Mesenchymal stem cell (in vitro differentiated cells and primary cell): ENCODE data around the gene KDM5C.

ENCODE experiments used
- DNase-seq: peaks from one replicate; pipeline ENCODE4 v3.0.0-alpha.2; 2013
- H2AFZ ChIP-seq: one replicate; pipeline ENCODE4 v1.6.1; 2013; ENCODE audit warnings: low read depth, mild to moderate bottlenecking, control low read depth, inconsistent platforms, low read length, moderate library complexity
- H2AK5ac ChIP-seq: 2 replicates; pipeline ENCODE4 v1.6.1; 2013; ENCODE audit warnings: low read length, moderate library complexity, mild to moderate bottlenecking, inconsistent platforms; ENCODE audit not compliant: severe bottlenecking
- H2BK120ac ChIP-seq: one replicate; pipeline ENCODE4 v1.6.1; 2013; ENCODE audit warnings: low read depth, mild to moderate bottlenecking, inconsistent platforms, low read length, moderate library complexity
- H2BK12ac ChIP-seq, 2 experiments: one replicate each; pipeline ENCODE4 v1.6.1; 2013; ENCODE audit warnings: inconsistent platforms in 2 of 2, low read length in 2 of 2, mild to moderate bottlenecking in 2 of 2, moderate library complexity in 2 of 2, control low read depth in 1 of 2
- H2BK15ac ChIP-seq: one replicate; pipeline ENCODE4 v1.6.1; 2013; ENCODE audit warnings: mild to moderate bottlenecking, low read depth, inconsistent platforms; ENCODE audit not compliant: poor library complexity, severe bottlenecking
- H2BK5ac ChIP-seq: 2 replicates; pipeline ENCODE4 v1.6.1; 2013; ENCODE audit warnings: low read depth, mild to moderate bottlenecking, low read length, control low read depth, inconsistent platforms; ENCODE audit not compliant: poor library complexity, severe bottlenecking
- H3K14ac ChIP-seq, 2 experiments: one replicate each; pipeline ENCODE4 v1.6.1; 2013; ENCODE audit warnings: inconsistent platforms in 2 of 2, low read length in 2 of 2, control low read depth in 1 of 2, mild to moderate bottlenecking in 1 of 2, moderate library complexity in 1 of 2
- H3K18ac ChIP-seq, 2 experiments: one replicate each; pipeline ENCODE4 v1.6.1; 2013; ENCODE audit warnings: inconsistent platforms in 2 of 2, low read length in 2 of 2, control low read depth in 1 of 2, low read depth in 1 of 2, mild to moderate bottlenecking in 1 of 2
- H3K23ac ChIP-seq, 2 experiments: one replicate each; pipeline ENCODE4 v1.6.1; 2013; ENCODE audit warnings: inconsistent platforms in 2 of 2, low read length in 2 of 2, mild to moderate bottlenecking in 2 of 2, moderate library complexity in 2 of 2, control low read depth in 1 of 2
- H3K27ac ChIP-seq: 2 replicates; pipeline ENCODE4 v1.5.1; 2013; ENCODE audit warnings: mild to moderate bottlenecking, moderate library complexity, low read length, control low read depth, inconsistent platforms; ENCODE audit not compliant: poor library complexity, severe bottlenecking
- H3K27me3 ChIP-seq, 2 experiments: 2 replicates each; pipeline versions ENCODE4 v1.6.1 to v1.7.0; 2013; ENCODE audit warnings: low read length in 2 of 2, mild to moderate bottlenecking in 2 of 2, moderate library complexity in 2 of 2, control low read depth in 1 of 2, inconsistent platforms in 1 of 2; ENCODE audit not compliant: control insufficient read depth in 1 of 2, insufficient read depth in 1 of 2
- H3K36me3 ChIP-seq, 2 experiments: 2 replicates each; pipeline versions ENCODE4 v1.6.1 to v1.7.0; 2013; ENCODE audit warnings: low read length in 2 of 2, control low read depth in 1 of 2, inconsistent platforms in 1 of 2, low read depth in 1 of 2, mild to moderate bottlenecking in 1 of 2; ENCODE audit not compliant: insufficient read depth in 2 of 2, control insufficient read depth in 1 of 2
- H3K4ac ChIP-seq, 2 experiments: one replicate each; pipeline ENCODE4 v1.6.1; 2013; ENCODE audit warnings: inconsistent platforms in 2 of 2, low read length in 2 of 2, mild to moderate bottlenecking in 2 of 2, moderate library complexity in 2 of 2, control low read depth in 1 of 2, low read depth in 1 of 2
- H3K4me1 ChIP-seq: 2 replicates; pipeline ENCODE4 v1.6.1; 2013; ENCODE audit warnings: low read depth, low read length, control low read depth; ENCODE audit not compliant: control insufficient read depth, insufficient read depth
- H3K4me2 ChIP-seq: 2 replicates; pipeline ENCODE4 v1.6.1; 2013; ENCODE audit warnings: low read length, mild to moderate bottlenecking, inconsistent platforms; ENCODE audit not compliant: poor library complexity, severe bottlenecking
- H3K4me3 ChIP-seq, 2 experiments: 2 replicates each; pipeline versions ENCODE4 v1.5.1 to v1.7.0; 2013; ENCODE audit warnings: low read length in 2 of 2, mild to moderate bottlenecking in 2 of 2, control low read depth in 1 of 2, low read depth in 1 of 2; ENCODE audit not compliant: insufficient read depth in 1 of 2
- H3K79me1 ChIP-seq: replicated peaks from 2 replicates; pipeline ENCODE4 v1.6.1; 2013; ENCODE audit warnings: mild to moderate bottlenecking, control low read depth, low read length, inconsistent platforms; ENCODE audit not compliant: poor library complexity, severe bottlenecking
- H3K9ac ChIP-seq: 2 replicates; pipeline ENCODE4 v1.7.0; 2013; ENCODE audit warnings: mild to moderate bottlenecking, low read length, moderate library complexity
- H3K9me3 ChIP-seq: 2 replicates; pipeline ENCODE4 v1.7.0; 2013; ENCODE audit warnings: mild to moderate bottlenecking, low read length; ENCODE audit not compliant: control insufficient read depth
- H4K8ac ChIP-seq: one replicate; pipeline ENCODE4 v1.6.1; 2013; ENCODE audit warnings: inconsistent platforms, mild to moderate bottlenecking, low read length, moderate library complexity
- H4K91ac ChIP-seq: one replicate; pipeline ENCODE4 v1.6.1; 2013; ENCODE audit warnings: mild to moderate bottlenecking, low read length, inconsistent platforms
- WGBS: methylation state at CpG from one replicate; pipeline ENCODE4 v1.1.7; 2013; ENCODE audit warnings: mixed read lengths; 5-methylcytosine and 5-hydroxymethylcytosine counted together

The KDM5C gene

DNA sequence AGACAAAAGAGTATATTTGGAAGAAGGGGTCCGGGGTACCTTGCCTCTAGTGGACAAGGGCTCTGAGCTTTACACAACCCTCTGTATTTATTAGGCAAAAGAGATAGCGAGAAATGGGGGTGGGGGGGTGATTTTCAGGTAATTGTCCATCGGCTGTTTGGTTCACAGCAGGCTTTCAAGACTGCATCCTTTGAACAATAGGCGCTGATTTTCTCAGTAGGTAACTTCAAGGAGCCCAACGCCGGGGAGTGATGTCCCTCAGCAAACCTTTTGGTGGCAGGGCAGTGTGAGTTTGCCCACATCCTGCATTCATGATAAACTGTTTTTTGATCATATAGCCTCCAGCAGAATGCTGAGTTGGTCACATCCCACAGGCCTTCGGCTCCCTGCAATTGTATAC, 61.6 kb downstream of the KDM5C start:
- Histone ChIP-seq H3K79me1 (no peaks in the 10 kb centered on the region), H3K18ac (no peak overlapping the region), H2BK15ac (no peak overlapping the region), H2BK120ac (no peak overlapping the region), H3K27me3 (peaks cover 0 to 32% of the 10 kb centered on the region in 2 experiments), H3K4me1 (no peaks in the 10 kb centered on the region), H2AK5ac (no peak overlapping the region), H3K9ac (no peak overlapping the region), H2BK12ac (no peak overlapping the region), H4K91ac (no peak overlapping the region), H3K27ac (no peak overlapping the region), H4K8ac (no peak overlapping the region), H3K4me3 (no peak overlapping the region), H3K36me3 (no peaks in the 10 kb centered on the region), H3K14ac (no peak overlapping the region), H3K9me3 (no peaks in the 10 kb centered on the region), H3K4me2 (no peak overlapping the region), H3K4ac (no peak overlapping the region), H2BK5ac (no peak overlapping the region), H3K23ac (no peak overlapping the region), H2AFZ (no peak overlapping the region)
- WGBS, result 76% methylated on average over 5 of the region's 7 CpGs
- no peak for DNase-seq

DNA sequence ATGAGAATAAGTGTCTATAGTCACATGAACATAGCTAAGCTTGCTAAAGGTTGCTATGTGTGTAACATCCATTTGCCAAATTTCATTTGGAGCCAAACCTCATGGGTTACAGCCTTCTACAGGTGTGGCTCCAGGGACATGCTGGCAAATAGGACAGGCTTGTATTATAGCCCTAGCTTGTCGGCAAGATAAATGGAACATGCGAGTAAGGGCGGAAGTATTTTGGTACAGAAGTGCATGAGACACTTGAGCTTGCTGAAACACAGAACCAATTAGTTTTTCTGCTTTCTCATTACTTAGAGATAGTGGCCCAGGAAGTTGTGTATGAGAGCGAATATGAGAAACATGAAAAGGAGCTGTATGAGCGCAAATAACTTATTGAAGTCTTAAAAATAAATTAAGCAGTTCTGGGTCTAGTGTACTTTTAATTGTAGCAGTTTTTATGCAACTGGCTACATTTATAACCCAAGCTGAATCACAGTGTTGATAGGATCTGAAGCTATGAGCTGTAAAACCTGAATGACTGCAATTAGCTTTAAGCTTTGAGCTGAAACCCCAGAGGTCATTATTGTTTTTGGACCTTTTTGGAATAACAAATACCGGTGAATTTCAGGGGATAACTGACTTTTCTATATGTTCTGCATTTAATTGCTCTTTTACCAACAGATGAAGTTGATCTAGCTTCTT, 64.6 kb downstream of the KDM5C start:
- H3K4me1 ChIP-seq, result no peaks in the 10 kb centered on the region
- H3K9ac ChIP-seq, result no peak overlapping the region
- H3K36me3 ChIP-seq, result no peaks in the 10 kb centered on the region
- H2BK15ac ChIP-seq, result no peak overlapping the region
- no peaks in the 10 kb centered on the region for H3K79me1 ChIP-seq
- H3K23ac ChIP-seq, result no peak overlapping the region
- no peak overlapping the region for H3K14ac ChIP-seq
- H2BK5ac ChIP-seq, result no peak overlapping the region
- H4K91ac ChIP-seq, result no peak overlapping the region
- H3K4me3 ChIP-seq, result no peak overlapping the region
- H2BK120ac ChIP-seq, result no peak overlapping the region
- no peak for DNase-seq
- H3K4ac ChIP-seq, result no peak overlapping the region
- H2AK5ac ChIP-seq, result no peak overlapping the region
- H3K4me2 ChIP-seq, result no peak overlapping the region
- H4K8ac ChIP-seq, result no peak overlapping the region
- H3K27ac ChIP-seq, result no peak overlapping the region
- H2BK12ac ChIP-seq, result no peak overlapping the region
- H2AFZ ChIP-seq, result no peak overlapping the region
- H3K9me3 ChIP-seq, result no peaks in the 10 kb centered on the region
- peaks cover 0 to 34% of the 10 kb centered on the region in 2 experiments for H3K27me3 ChIP-seq
- no peak overlapping the region for H3K18ac ChIP-seq
- WGBS, result 64% methylated on average over 3 of the region's 6 CpGs

DNA sequence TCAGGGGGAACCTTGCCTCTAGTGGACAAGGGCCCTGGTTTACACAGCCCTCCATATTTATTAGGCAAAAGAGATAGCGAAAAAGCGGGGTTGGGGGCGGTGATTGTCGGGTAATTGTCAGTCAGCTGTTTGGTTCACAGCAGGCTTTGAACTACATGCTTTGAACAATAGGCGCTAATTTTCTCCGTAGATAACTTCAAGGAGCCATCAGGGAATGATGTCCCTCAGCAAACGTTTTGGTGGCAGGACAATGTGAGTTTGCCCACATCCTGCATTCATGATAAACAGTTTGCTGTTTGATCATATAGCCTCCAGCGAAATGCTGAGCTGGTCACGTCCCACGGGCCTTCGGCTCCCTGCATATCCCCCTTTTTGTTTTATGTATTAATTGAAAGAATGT, 65.8 kb downstream of the KDM5C start:
- no peak overlapping the region for H3K4me3 ChIP-seq
- no peaks in the 10 kb centered on the region for H3K79me1 ChIP-seq
- peaks cover 0 to 30% of the 10 kb centered on the region in 2 experiments for H3K27me3 ChIP-seq
- H3K23ac ChIP-seq, result no peak overlapping the region
- no peak overlapping the region for H2AFZ ChIP-seq
- H3K36me3 ChIP-seq, result no peaks in the 10 kb centered on the region
- no peak overlapping the region for H4K8ac ChIP-seq
- 70% methylated on average over 7 of the region's 11 CpGs for WGBS
- H2BK15ac ChIP-seq, result no peak overlapping the region
- no peak overlapping the region for H3K9ac ChIP-seq
- H3K4ac ChIP-seq, result no peak overlapping the region
- no peak for DNase-seq
- H3K4me2 ChIP-seq, result no peak overlapping the region
- H3K9me3 ChIP-seq, result no peaks in the 10 kb centered on the region
- H2BK5ac ChIP-seq, result no peak overlapping the region
- H3K4me1 ChIP-seq, result no peaks in the 10 kb centered on the region
- H2AK5ac ChIP-seq, result no peak overlapping the region
- no peak overlapping the region for H2BK120ac ChIP-seq
- H3K27ac ChIP-seq, result no peak overlapping the region
- H2BK12ac ChIP-seq, result no peak overlapping the region
- H3K18ac ChIP-seq, result no peak overlapping the region
- no peak overlapping the region for H4K91ac ChIP-seq
- no peak overlapping the region for H3K14ac ChIP-seq

DNA sequence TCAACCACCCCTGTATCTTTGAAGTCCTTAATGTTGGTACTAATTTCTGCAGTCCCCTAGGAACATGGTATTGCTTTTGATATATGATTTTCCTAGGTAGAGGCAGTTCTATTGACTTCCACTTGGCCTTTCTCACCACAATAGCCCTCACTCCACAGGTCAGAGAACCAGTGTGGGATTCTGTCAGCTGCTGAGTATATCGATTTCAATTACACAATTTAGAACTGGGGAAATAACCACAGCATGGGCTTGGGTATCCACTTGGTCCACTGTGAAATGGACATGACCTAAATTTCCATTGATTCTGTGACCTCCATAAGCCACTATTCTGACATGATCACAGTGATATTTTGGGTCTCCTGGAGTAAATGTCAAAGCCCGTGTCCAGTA, 68.8 kb downstream of the KDM5C start:
- no peak overlapping the region for H2AFZ ChIP-seq
- no peak overlapping the region for H4K8ac ChIP-seq
- H3K4me2 ChIP-seq, result no peak overlapping the region
- H3K14ac ChIP-seq, result no peak overlapping the region
- no peaks in the 10 kb centered on the region for H3K79me1 ChIP-seq
- no peak overlapping the region for H3K4ac ChIP-seq
- no peaks in the 10 kb centered on the region for H3K36me3 ChIP-seq
- no peak overlapping the region for H2BK15ac ChIP-seq
- no peak overlapping the region for H3K23ac ChIP-seq
- no peak overlapping the region for H2BK5ac ChIP-seq
- no peak overlapping the region for H2BK120ac ChIP-seq
- no peaks in the 10 kb centered on the region for H3K4me1 ChIP-seq
- H4K91ac ChIP-seq, result no peak overlapping the region
- peaks cover 0 to 27% of the 10 kb centered on the region in 2 experiments for H3K27me3 ChIP-seq
- no peak overlapping the region for H2BK12ac ChIP-seq
- no peak overlapping the region for H3K27ac ChIP-seq
- peaks cover 7% of the 10 kb centered on the region for H3K9me3 ChIP-seq
- H3K18ac ChIP-seq, result no peak overlapping the region
- H3K9ac ChIP-seq, result no peak overlapping the region
- 100% methylated on average over 1 of the region's 2 CpGs for WGBS
- no peak overlapping the region for H3K4me3 ChIP-seq
- no peak for DNase-seq
- no peak overlapping the region for H2AK5ac ChIP-seq
